ENCODE data around the gene OR10C1.

OR10C1 gene

DNA sequence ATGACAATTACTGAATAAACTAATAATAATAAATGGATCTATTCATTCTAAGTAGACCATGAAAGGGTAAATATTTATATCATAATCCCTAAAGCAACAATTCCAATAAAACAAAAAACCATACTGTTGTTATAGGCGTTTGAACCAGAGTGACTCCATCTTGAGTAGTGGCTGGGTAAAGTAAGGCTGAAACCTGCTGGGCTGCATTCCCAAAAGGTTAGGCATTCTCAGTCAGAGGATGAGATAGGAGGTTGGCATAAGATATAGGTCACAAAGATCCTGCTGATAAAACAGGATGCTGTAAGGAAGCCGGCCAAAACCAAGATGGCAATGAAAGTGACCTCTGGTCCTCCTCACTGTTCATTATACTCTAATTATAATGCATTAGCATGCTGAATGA is 26.2 kb downstream of the OR10C1 start:
- H3K27ac Mint-ChIP-seq = no peak overlapping the region
- TF ChIP-seq, protein P1, sequence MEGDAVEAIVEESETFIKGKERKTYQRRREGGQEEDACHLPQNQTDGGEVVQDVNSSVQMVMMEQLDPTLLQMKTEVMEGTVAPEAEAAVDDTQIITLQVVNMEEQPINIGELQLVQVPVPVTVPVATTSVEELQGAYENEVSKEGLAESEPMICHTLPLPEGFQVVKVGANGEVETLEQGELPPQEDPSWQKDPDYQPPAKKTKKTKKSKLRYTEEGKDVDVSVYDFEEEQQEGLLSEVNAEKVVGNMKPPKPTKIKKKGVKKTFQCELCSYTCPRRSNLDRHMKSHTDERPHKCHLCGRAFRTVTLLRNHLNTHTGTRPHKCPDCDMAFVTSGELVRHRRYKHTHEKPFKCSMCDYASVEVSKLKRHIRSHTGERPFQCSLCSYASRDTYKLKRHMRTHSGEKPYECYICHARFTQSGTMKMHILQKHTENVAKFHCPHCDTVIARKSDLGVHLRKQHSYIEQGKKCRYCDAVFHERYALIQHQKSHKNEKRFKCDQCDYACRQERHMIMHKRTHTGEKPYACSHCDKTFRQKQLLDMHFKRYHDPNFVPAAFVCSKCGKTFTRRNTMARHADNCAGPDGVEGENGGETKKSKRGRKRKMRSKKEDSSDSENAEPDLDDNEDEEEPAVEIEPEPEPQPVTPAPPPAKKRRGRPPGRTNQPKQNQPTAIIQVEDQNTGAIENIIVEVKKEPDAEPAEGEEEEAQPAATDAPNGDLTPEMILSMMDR (IDR thresholded peaks at IDR 0.05; ENCODE audit: unreplicated experiment in 3 of 3) = no peak
- no peaks in the 10 kb centered on the region for H3K4me1 Mint-ChIP-seq
- H3K36me3 Mint-ChIP-seq (ENCODE audit: low read depth) = no peaks in the 10 kb centered on the region
- H3K4me3 Mint-ChIP-seq = no peak overlapping the region
- peaks cover 9% of the 10 kb centered on the region for H3K27me3 Mint-ChIP-seq (ENCODE audit: low read depth)
- no peaks in the 10 kb centered on the region for H3K9me3 Mint-ChIP-seq

GRCh38 chr6:29465801-29466200 is 26.7 kb downstream of the OR10C1 start:
- Mint-ChIP-seq H3K4me1 (no peaks in the 10 kb centered on the region), H3K36me3 (ENCODE audit: low read depth) (no peaks in the 10 kb centered on the region), H3K27ac (no peak overlapping the region), H3K9me3 (no peaks in the 10 kb centered on the region), H3K4me3 (no peak overlapping the region), H3K27me3 (ENCODE audit: low read depth) (peaks cover 12% of the 10 kb centered on the region)
- TF ChIP-seq, protein P1 (IDR thresholded peaks at IDR 0.05; ENCODE audit: unreplicated experiment in 3 of 3) = no peak

- H3K9me3 Mint-ChIP-seq = no peaks in the 10 kb centered on the region
- H3K27me3 Mint-ChIP-seq (ENCODE audit: low read depth) = peaks cover 12% of the 10 kb centered on the region
- no peak overlapping the region for H3K27ac Mint-ChIP-seq
- H3K4me3 Mint-ChIP-seq = no peak overlapping the region
- TF ChIP-seq, protein P1 (IDR thresholded peaks at IDR 0.05; ENCODE audit: unreplicated experiment in 3 of 3) = no peak
- no peaks in the 10 kb centered on the region for H3K36me3 Mint-ChIP-seq (ENCODE audit: low read depth)
- no peaks in the 10 kb centered on the region for H3K4me1 Mint-ChIP-seq
Measured at GRCh38 chr6:29466241-29466640, 27.1 kb downstream of the OR10C1 start.

GRCh38 chr6:29474996-29475395 is 35.9 kb downstream of the OR10C1 start:
- H3K36me3 Mint-ChIP-seq (ENCODE audit: low read depth) = no peaks in the 10 kb centered on the region
- H3K4me1 Mint-ChIP-seq = no peaks in the 10 kb centered on the region
- H3K27me3 Mint-ChIP-seq (ENCODE audit: low read depth) = peaks cover 3% of the 10 kb centered on the region
- no peak overlapping the region for H3K4me3 Mint-ChIP-seq
- H3K9me3 Mint-ChIP-seq = peaks cover 3% of the 10 kb centered on the region
- H3K27ac Mint-ChIP-seq = no peak overlapping the region
- TF ChIP-seq, protein P1 (IDR thresholded peaks at IDR 0.05; ENCODE audit: unreplicated experiment in 3 of 3) = no peak

GRCh38 chr6:29477923-29478450 is 38.9 kb downstream of the OR10C1 start:
- H3K4me1 Mint-ChIP-seq = no peaks in the 10 kb centered on the region
- no peaks in the 10 kb centered on the region for H3K27me3 Mint-ChIP-seq (ENCODE audit: low read depth)

GRCh38 chr6:29478740-29479139 is 39.6 kb downstream of the OR10C1 start:
- H3K9me3 Mint-ChIP-seq = peaks cover 7% of the 10 kb centered on the region
- H3K36me3 Mint-ChIP-seq (ENCODE audit: low read depth) = no peaks in the 10 kb centered on the region
- TF ChIP-seq, protein P1 (IDR thresholded peaks at IDR 0.05; ENCODE audit: unreplicated experiment in 3 of 3) = no peak

More at GRCh38 chr6:29477923-29478450, 38.9 kb downstream of the OR10C1 start:
- Mint-ChIP-seq H3K4me3 (no peak overlapping the region), H3K9me3 (peaks cover 7% of the 10 kb centered on the region), H3K36me3 (ENCODE audit: low read depth) (no peaks in the 10 kb centered on the region), H3K27ac (no peak overlapping the region)
- TF ChIP-seq, protein P1 (IDR thresholded peaks at IDR 0.05; ENCODE audit: unreplicated experiment in 3 of 3) = no peak

More at GRCh38 chr6:29478740-29479139, 39.6 kb downstream of the OR10C1 start:
- H3K4me1 Mint-ChIP-seq = no peaks in the 10 kb centered on the region
- H3K27me3 Mint-ChIP-seq (ENCODE audit: low read depth) = no peaks in the 10 kb centered on the region
- no peak overlapping the region for H3K4me3 Mint-ChIP-seq
- no peak overlapping the region for H3K27ac Mint-ChIP-seq
